Vagina (tissue), 2 donors: ENCODE results near the gene FAM149B1.

Source experiments
- POLR2A ChIP-seq, 2 donors: fragments of 450-650 bp; IDR thresholded peaks; one replicate each; pipeline ENCODE4 v1.6.1; 2017; ENCODE audit warnings: antibody characterized with exemption in 2 of 2, mild to moderate bottlenecking in 2 of 2, moderate library complexity in 2 of 2
- TF ChIP-seq, protein P1 (sequence below), 3 experiments: fragments of 450-650 bp in 2 of 3; fragments of 200-600 bp in 1 of 3; sonication (generic) in 1 of 3; IDR thresholded peaks; one replicate each; pipeline ENCODE4 v1.5.1; 2017 to 2019; ENCODE audit warnings: antibody characterized with exemption in 3 of 3, mild to moderate bottlenecking in 2 of 3, moderate library complexity in 2 of 3

DNA sequence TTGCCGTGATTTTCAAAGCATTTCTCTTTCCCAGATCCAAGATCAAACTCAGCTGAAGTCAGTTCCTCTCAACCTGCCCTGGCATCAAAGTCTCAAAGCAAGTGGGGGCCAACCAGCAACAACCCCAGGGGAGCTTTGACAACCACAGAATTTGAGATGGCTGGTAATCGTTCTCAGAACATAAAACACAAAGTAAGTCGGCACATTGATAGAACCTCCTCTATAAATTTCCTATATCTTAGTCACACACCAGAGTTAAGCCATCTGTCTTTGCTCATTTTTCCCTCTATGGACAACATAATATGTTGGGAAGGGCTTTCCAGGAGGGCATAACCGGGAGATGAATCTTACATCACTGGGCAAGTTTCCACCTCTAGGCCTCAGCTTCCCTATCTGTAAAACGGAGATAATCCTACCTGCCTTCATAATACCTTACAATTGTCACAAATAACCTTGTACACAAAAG, 80.4 kb downstream of the FAM149B1 start:
- TF ChIP-seq, protein P1, sequence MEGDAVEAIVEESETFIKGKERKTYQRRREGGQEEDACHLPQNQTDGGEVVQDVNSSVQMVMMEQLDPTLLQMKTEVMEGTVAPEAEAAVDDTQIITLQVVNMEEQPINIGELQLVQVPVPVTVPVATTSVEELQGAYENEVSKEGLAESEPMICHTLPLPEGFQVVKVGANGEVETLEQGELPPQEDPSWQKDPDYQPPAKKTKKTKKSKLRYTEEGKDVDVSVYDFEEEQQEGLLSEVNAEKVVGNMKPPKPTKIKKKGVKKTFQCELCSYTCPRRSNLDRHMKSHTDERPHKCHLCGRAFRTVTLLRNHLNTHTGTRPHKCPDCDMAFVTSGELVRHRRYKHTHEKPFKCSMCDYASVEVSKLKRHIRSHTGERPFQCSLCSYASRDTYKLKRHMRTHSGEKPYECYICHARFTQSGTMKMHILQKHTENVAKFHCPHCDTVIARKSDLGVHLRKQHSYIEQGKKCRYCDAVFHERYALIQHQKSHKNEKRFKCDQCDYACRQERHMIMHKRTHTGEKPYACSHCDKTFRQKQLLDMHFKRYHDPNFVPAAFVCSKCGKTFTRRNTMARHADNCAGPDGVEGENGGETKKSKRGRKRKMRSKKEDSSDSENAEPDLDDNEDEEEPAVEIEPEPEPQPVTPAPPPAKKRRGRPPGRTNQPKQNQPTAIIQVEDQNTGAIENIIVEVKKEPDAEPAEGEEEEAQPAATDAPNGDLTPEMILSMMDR (IDR thresholded peaks at IDR 0.05), result no peak
- no peak for TF ChIP-seq POLR2A (IDR thresholded peaks at IDR 0.05)
